IPS DF 6.9 (cell line): Measurements from ENCODE around the gene PKHD1.
A peak's percentile ranks its signal among the peaks of the same experiment; 100 is the strongest.

Experiments used
- DNase-seq: peaks from one replicate; pipeline ENCODE4 v3.0.0-alpha.2; 2013; ENCODE audit warnings: low read depth, low spot score
- H3K27ac ChIP-seq: one replicate; pipeline ENCODE4 v1.5.1; 2013; ENCODE audit warnings: low read length, control low read depth
- H3K27me3 ChIP-seq: 2 replicates; pipeline ENCODE4 v1.6.1; 2013; ENCODE audit warnings: mild to moderate bottlenecking, low read length; ENCODE audit not compliant: control insufficient read depth, insufficient read depth
- H3K36me3 ChIP-seq: 2 replicates; pipeline ENCODE4 v1.6.1; 2013; ENCODE audit warnings: low read length; ENCODE audit not compliant: control insufficient read depth, insufficient read depth
- H3K4me1 ChIP-seq: 2 replicates; pipeline ENCODE4 v1.6.1; 2013; ENCODE audit warnings: low read length; ENCODE audit not compliant: control insufficient read depth, insufficient read depth
- H3K4me3 ChIP-seq: 2 replicates; pipeline ENCODE4 v1.5.1; 2013; ENCODE audit warnings: mild to moderate bottlenecking, low read length
- H3K9me3 ChIP-seq: 2 replicates; pipeline ENCODE4 v1.6.1; 2013; ENCODE audit warnings: low read length, inconsistent platforms; ENCODE audit not compliant: control insufficient read depth, insufficient read depth
- WGBS: extraction: QIAGEN DNeasy Blood & Tissue Kit; methylation state at CpG from one replicate; pipeline ENCODE4 v1.1.7; 2013; ENCODE audit warnings: mixed read lengths, missing lambda C conversion rate; ENCODE audit not compliant: insufficient read length, insufficient coverage; 5-methylcytosine and 5-hydroxymethylcytosine counted together

The PKHD1 gene

GRCh38 chr6:52019092-52019491, 68.3 kb downstream of the PKHD1 start:
- H3K27me3 ChIP-seq: no peaks in the 10 kb centered on the region
- 0 out of 2 replicates have a peak, but pooled peaks cover 2% of the 10 kb centered on the region for H3K4me1 ChIP-seq
- no peaks in the 10 kb centered on the region for H3K9me3 ChIP-seq
- H3K27ac ChIP-seq: no peak overlapping the region
- H3K4me3 ChIP-seq: no peak overlapping the region
- no CpG with 5 or more reads among the region's 3 CpGs for WGBS
- no peaks in the 10 kb centered on the region for H3K36me3 ChIP-seq
- DNase-seq: no peak

DNA sequence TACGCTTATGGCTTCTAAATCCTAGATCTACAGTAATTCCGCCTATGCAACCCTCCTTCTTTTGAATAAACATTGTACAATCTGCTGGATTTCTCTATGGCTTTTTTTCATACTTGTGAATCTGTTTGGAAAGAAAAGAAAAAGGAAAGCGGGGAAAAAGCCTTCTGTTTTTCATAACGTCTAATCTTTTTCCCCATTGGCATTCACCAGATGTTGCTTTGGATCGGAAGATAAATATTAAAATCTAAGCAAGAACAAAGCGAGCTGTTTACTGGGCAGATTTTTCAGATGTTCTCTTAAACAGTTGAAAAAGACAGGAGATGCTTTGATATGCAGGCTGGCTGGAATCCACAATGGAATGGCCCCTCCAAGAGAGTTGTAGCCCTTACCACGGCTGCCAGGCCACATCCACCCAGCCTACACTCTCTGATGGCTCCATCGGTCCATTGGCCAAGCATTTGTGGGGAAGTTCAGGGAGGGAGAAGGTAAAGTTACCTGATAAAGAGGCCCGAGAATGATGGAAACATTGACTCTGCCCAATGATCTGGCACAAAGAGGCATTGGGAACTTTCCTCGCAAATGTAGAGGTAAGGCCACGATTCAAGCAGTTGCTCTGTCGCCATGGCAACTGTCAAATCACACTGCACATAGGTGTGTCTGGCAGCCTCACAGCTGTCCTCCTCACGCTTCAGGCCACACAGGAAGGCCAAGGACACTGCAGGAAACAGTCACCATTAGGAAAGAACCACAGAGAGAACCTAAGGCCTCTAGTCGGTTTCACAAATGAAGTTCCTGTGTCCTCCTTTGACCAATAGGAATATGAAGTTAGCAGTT, 70.3 kb downstream of the PKHD1 start:
- Histone ChIP-seq H3K27ac (no peak overlapping the region), H3K4me1 (0 out of 2 replicates have a peak, but pooled peaks cover 2% of the 10 kb centered on the region), H3K36me3 (no peaks in the 10 kb centered on the region), H3K4me3 (no peak overlapping the region), H3K27me3 (no peaks in the 10 kb centered on the region), H3K9me3 (no peaks in the 10 kb centered on the region)
- no CpG with 5 or more reads among the region's 14 CpGs for WGBS
- DNase-seq: peak; percentile 43

- H3K36me3 ChIP-seq: no peaks in the 10 kb centered on the region
- H3K9me3 ChIP-seq: no peaks in the 10 kb centered on the region
- no peak overlapping the region for H3K4me3 ChIP-seq
- H3K27ac ChIP-seq: no peak overlapping the region
- WGBS: no CpG with 5 or more reads among the region's 1 CpG
- no peak for DNase-seq
- 0 out of 2 replicates have a peak, but pooled peaks cover 2% of the 10 kb centered on the region for H3K4me1 ChIP-seq
- no peaks in the 10 kb centered on the region for H3K27me3 ChIP-seq
Observed at GRCh38 chr6:52015953-52016352, 71.5 kb downstream of the PKHD1 start.

DNA sequence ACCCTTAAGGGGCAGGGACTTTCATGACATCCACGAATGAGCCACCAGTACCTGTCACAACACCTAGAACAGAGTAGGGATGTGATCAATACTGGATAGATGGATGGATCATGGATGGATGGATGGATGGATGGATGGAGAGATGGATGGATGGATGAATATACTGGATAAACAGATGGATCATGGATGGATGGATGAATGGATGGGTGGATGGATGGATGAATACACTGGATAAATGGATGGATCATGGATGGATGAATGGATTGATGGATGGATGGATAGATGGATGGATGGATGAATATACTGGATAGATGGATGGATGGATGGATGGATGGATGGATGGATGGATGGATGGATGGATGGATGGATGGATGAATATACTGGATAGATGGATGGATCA, 73.0 kb downstream of the PKHD1 start:
- 0 out of 2 replicates have a peak, but pooled peaks cover 2% of the 10 kb centered on the region for H3K4me1 ChIP-seq
- no peaks in the 10 kb centered on the region for H3K9me3 ChIP-seq
- no peaks in the 10 kb centered on the region for H3K27me3 ChIP-seq
- DNase-seq: no peak
- no CpG with 5 or more reads among the region's 1 CpG for WGBS
- no peak overlapping the region for H3K4me3 ChIP-seq
- H3K27ac ChIP-seq: no peak overlapping the region
- H3K36me3 ChIP-seq: no peaks in the 10 kb centered on the region

- 0 out of 2 replicates have a peak, but pooled peaks cover 1% of the 10 kb centered on the region for H3K4me1 ChIP-seq
- no peaks in the 10 kb centered on the region for H3K36me3 ChIP-seq
- no peaks in the 10 kb centered on the region for H3K9me3 ChIP-seq
- WGBS: no CpG with 5 or more reads among the region's 1 CpG
- DNase-seq: no peak
- H3K27ac ChIP-seq: no peak overlapping the region
- H3K4me3 ChIP-seq: no peak overlapping the region
- no peaks in the 10 kb centered on the region for H3K27me3 ChIP-seq
Observed at GRCh38 chr6:52013035-52013434, 74.4 kb downstream of the PKHD1 start.

- Histone ChIP-seq H3K27me3 (no peaks in the 10 kb centered on the region), H3K9me3 (no peaks in the 10 kb centered on the region), H3K27ac (no peak overlapping the region), H3K4me3 (no peak overlapping the region), H3K4me1 (0 out of 2 replicates have a peak, but pooled peaks cover 1% of the 10 kb centered on the region), H3K36me3 (no peaks in the 10 kb centered on the region)
- no peak for DNase-seq
- no CpG with 5 or more reads among the region's 4 CpGs for WGBS
Observed at GRCh38 chr6:52012582-52012981, 74.8 kb downstream of the PKHD1 start.

GRCh38 chr6:52010806-52011205, 76.6 kb downstream of the PKHD1 start:
- no peaks in the 10 kb centered on the region for H3K27me3 ChIP-seq
- H3K27ac ChIP-seq: no peak overlapping the region
- no peaks in the 10 kb centered on the region for H3K9me3 ChIP-seq
- H3K4me3 ChIP-seq: no peak overlapping the region
- no CpG with 5 or more reads among the region's 1 CpG for WGBS
- no peaks in the 10 kb centered on the region for H3K36me3 ChIP-seq
- no peak for DNase-seq
- H3K4me1 ChIP-seq: no peaks in the 10 kb centered on the region

- Histone ChIP-seq H3K9me3 (no peaks in the 10 kb centered on the region), H3K36me3 (no peaks in the 10 kb centered on the region), H3K27ac (no peak overlapping the region), H3K27me3 (no peaks in the 10 kb centered on the region), H3K4me1 (no peaks in the 10 kb centered on the region), H3K4me3 (no peak overlapping the region)
- WGBS: no CpG with 5 or more reads among the region's 6 CpGs
- no peak for DNase-seq
Observed at GRCh38 chr6:52010145-52010544, 77.3 kb downstream of the PKHD1 start.

GRCh38 chr6:52009466-52010140, 77.8 kb downstream of the PKHD1 start:
- Histone ChIP-seq H3K27ac (no peak overlapping the region), H3K36me3 (no peaks in the 10 kb centered on the region), H3K4me1 (no peaks in the 10 kb centered on the region), H3K27me3 (no peaks in the 10 kb centered on the region), H3K4me3 (no peak overlapping the region), H3K9me3 (no peaks in the 10 kb centered on the region)
- WGBS: no CpG with 5 or more reads among the region's 11 CpGs
- DNase-seq: no peak

GRCh38 chr6:52000064-52000463, 87.3 kb downstream of the PKHD1 start:
- Histone ChIP-seq H3K36me3 (no peaks in the 10 kb centered on the region), H3K4me1 (no peaks in the 10 kb centered on the region), H3K9me3 (no peaks in the 10 kb centered on the region), H3K27me3 (no peaks in the 10 kb centered on the region), H3K27ac (no peak overlapping the region), H3K4me3 (no peak overlapping the region)
- DNase-seq: no peak
- WGBS: no CpG with 5 or more reads among the region's 3 CpGs
